HG02870 (cell line): ENCODE results near the gene DRD4.
"Not testable (repeated sequence)": the region's sequence is repeated elsewhere in the genome, so short reads cannot be mapped to it uniquely, and the experiment has no call there.

ENCODE experiments used
- ATAC-seq: cut with Tn5 transposase; IDR thresholded peaks from one replicate; pipeline ENCODE4 v1.9.1; 2021; ENCODE audit warnings: mild to moderate bottlenecking, moderate library complexity; ENCODE audit not compliant: unreplicated experiment

The DRD4 gene

GRCh38 chr11:665704-666281 lies 28.7 kb downstream of the DRD4 start:
- ATAC-seq, result no peak

DNA sequence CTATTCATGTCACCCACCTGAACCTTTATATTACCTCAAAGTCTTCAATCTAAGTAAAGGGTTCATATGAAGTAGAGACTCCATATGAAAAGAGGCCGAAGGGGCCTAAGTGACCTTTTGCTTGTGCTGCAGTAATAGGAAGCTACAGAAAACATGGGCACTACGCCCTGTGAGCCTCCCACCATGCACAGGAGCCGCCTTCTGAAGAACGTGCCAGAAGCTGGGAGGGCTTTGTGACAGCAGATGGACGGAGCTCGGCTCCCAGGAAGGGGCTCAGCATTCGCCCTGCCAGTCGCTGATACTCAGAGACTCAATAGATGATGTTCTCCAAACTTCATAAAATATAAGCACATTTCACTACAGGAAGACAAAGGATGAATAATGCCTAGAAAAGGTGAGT lies 36.8 kb downstream of the DRD4 start:
- ATAC-seq, result no peak

GRCh38 chr11:674406-674805 lies 37.3 kb downstream of the DRD4 start:
- ATAC-seq, result no peak

- no peak for ATAC-seq
Measured at GRCh38 chr11:678297-678696, 41.2 kb downstream of the DRD4 start.

DNA sequence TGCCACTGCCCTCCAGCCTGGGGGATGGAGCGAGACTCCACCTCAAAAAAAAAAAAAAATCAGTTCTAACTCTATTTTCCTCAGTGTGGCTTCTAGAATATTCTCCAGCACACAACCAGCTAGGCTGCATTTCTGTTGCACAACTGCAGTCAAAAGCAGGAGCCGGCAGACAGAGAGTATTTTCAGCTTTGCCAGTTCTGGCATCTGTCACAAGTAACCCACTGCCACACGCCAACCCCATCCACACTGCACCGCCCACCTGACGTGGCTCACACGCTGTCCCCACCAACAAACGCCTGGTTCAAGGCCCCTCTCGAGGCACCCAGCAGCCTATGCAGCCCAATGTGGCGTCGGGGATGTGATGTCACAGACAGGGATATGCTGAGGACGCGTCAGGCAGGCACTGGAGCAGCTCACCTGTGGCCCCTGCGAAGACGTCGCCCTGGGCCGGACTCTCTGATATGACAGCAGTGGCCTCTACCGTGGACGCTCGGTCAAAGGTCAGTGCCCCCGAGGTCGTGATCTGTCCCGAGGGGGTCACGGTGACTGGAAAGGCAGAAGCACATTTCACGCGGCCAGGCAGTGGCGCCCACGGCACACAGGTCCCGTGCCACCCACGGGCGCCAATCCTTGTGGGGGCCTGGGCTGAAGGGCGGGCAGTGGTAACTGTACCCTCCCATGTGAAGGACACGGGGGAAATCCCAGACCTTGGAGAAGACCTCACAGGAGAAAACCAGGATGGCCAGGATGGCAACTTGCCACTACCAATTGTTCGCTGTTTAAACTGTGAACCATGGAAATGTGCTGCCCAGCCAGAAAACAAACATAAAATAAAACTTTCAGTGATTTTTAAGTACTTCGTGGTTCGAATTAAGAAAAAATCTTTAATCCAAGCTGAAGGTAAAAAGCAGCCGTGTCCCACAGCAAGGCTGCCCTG lies 42.5 kb downstream of the DRD4 start:
- ATAC-seq, result no peak

DNA sequence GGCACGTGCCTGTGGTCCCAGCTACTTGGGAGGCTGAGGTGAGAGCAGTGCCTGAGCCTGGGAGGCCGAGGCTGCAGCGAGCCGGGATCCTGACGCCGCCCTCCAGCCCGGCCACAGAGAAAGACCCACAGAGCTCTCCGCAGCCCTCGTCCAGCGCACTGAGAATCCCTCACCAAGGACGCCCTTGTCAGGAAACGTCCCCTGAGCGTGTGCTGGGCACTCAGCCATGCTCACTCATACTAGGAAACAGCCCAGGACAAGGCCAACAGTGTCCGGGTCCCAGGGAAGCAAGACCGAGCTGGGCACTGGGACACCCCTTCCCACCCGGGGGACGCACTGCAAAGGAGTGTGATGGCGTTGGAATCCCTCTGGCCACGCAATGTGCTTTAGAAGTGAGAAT lies 43.4 kb downstream of the DRD4 start:
- ATAC-seq, result no peak

GRCh38 chr11:680970-681369 lies 43.9 kb downstream of the DRD4 start:
- ATAC-seq, result no peak

DNA sequence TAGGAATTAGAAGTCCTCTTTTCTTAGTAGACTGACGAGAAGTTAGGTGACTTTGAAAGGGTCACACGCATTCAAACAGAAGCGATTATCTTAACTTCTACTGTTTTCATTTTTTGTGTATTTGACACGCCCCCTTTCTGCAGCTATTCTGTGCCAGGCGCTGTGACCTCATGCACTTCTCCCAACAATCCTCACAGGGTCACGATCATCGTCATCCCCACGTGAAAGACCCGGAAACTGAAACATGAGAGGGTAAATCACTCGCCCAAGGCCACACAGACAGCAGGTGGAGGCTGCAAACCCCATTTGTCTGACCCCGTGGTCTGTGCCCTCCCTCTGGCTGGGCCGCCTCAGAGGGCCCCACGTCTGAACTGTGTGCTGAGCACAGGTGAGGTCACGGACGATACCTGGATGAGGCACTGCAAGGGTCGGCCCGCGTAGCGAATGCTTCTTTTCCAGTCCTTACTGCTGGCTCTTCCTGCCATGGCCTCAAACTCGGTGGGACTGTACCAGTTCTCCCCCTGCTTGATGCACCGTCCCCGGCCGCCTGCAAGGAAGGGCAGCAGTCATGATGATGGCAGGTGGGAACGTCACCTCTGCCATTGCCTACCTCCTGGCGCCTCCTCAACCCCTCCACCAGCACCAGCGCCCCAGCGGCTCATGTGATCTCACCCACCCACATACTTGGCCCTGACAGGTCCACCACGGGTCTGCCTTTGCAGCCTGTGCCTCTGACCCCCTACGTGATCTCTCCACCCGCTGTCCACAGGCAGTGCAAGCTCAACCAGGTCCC lies 49.6 kb downstream of the DRD4 start:
- no peak for ATAC-seq

- ATAC-seq, result no peak
Measured at GRCh38 chr11:687751-688150, 50.7 kb downstream of the DRD4 start.

- no peak for ATAC-seq
Measured at GRCh38 chr11:688681-689080, 51.6 kb downstream of the DRD4 start.

- no peak for ATAC-seq
Measured at GRCh38 chr11:689625-690024, 52.6 kb downstream of the DRD4 start.

DNA sequence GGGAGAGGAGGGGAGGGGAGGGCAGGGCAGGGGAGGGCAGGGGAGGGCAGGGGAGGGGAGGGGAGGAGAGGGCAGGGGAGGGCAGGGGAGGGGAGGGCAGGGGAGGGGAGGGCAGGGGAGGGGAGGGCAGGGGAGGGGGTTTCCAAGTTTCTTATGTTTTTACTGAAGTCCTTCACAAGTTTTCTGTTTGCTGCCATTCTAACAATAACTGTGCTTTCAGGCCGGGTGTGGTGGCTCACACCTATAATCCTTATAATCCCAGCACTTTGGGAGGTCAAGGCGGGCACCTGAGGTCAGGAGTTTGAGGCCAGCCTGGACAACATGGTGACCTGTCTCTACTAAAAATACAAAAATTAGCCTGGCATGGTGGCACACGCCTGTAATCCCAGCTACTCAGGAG lies 53.2 kb downstream of the DRD4 start:
- ATAC-seq, result not testable (repeated sequence)
